LNCAP (cell line): ENCODE results near the gene FARS2.
A peak's percentile ranks its signal among the peaks of the same experiment; 100 is the strongest.

Experiments used
- CTCF ChIP-seq: fragments of 450-650 bp; IDR thresholded peaks from 2 replicates; pipeline ENCODE4 v1.5.1; 2017; ENCODE audit warnings: mild to moderate bottlenecking

FARS2 gene

GRCh38 chr6:5365436-5366195, 104.3 kb downstream of the FARS2 start:
- no peak for TF ChIP-seq CTCF

- no peak for TF ChIP-seq CTCF
Measured at GRCh38 chr6:5366941-5367340, 105.6 kb downstream of the FARS2 start.

GRCh38 chr6:5367510-5367909, 106.2 kb downstream of the FARS2 start:
- TF ChIP-seq CTCF = no peak

- no peak for TF ChIP-seq CTCF
Measured at GRCh38 chr6:5373430-5373829, 112.1 kb downstream of the FARS2 start.

- no peak for TF ChIP-seq CTCF
Measured at GRCh38 chr6:5378331-5378730, 117.0 kb downstream of the FARS2 start.

- TF ChIP-seq CTCF = peak; percentile 70
Measured at GRCh38 chr6:5379647-5380242, 118.4 kb downstream of the FARS2 start.

GRCh38 chr6:5383856-5384255, 122.5 kb downstream of the FARS2 start:
- no peak for TF ChIP-seq CTCF
